H1 (cell line): ENCODE results near the gene ACTC1. TPM values are rescaled to one million over a fixed set of nuclear protein-coding genes. Genes with fewer than 3 reads are reported as not detected.

Experiments
- CTCF ChIA-PET: fragments of 300-600 bp; sonication (Branson Sonifier 250); formaldehyde crosslinking; loops from one replicate; lab custom pipeline; 2021; ENCODE audit not compliant: partially characterized antibody; lab: Charles Lee
- POLR2A ChIA-PET: fragments of 300-600 bp; sonication (Branson Sonifier 250); formaldehyde crosslinking; loops from one replicate; lab custom pipeline; 2021; ENCODE audit warnings: inconsistent platforms; ENCODE audit not compliant: partially characterized antibody; lab: Charles Lee
- DNase-seq, 2 experiments: peaks; one replicate each; pipeline versions ENCODE4 v3.0.0 to v3.0.0-alpha.2; 2010 to 2022; ENCODE audit warnings: low spot score in 2 of 2, low read depth in 1 of 2, mixed read lengths in 1 of 2
- FAIRE-seq: peaks from 2 replicates; lab custom pipeline; 2011; peaks lifted over from hg19 to GRCh38; lab: Jason Lieb, UNC
- H2AFZ ChIP-seq: 2 replicates; pipeline ENCODE4 v1.8.1; 2012; ENCODE audit warnings: low read length, inconsistent platforms
- H2AK5ac ChIP-seq: 2 replicates; pipeline ENCODE4 v1.6.1; 2013; ENCODE audit warnings: low read depth, low read length
- H2BK120ac ChIP-seq: replicated peaks from 2 replicates; pipeline ENCODE3; 2013; ENCODE audit warnings: low read depth, low read length, inconsistent platforms
- H2BK12ac ChIP-seq: 2 replicates; pipeline ENCODE4 v1.6.1; 2013; ENCODE audit warnings: low read depth, low read length
- H2BK15ac ChIP-seq: 2 replicates; pipeline ENCODE4 v1.6.1; 2013; ENCODE audit warnings: low read length
- H2BK20ac ChIP-seq: 2 replicates; pipeline ENCODE4 v1.6.1; 2013; ENCODE audit warnings: low read length
- H2BK5ac ChIP-seq: 2 replicates; pipeline ENCODE4 v1.6.1; 2013; ENCODE audit warnings: low read depth, low read length
- H3K14ac ChIP-seq: 2 replicates; pipeline ENCODE4 v1.6.1; 2013; ENCODE audit warnings: inconsistent platforms; ENCODE audit not compliant: insufficient read length
- H3K18ac ChIP-seq: 2 replicates; pipeline ENCODE4 v1.6.1; 2013; ENCODE audit warnings: low read length; ENCODE audit errors: extremely low read depth
- H3K23ac ChIP-seq: 2 replicates; pipeline ENCODE4 v1.6.1; 2013; ENCODE audit warnings: inconsistent platforms; ENCODE audit not compliant: insufficient read length
- H3K23me2 ChIP-seq: 2 replicates; pipeline ENCODE4 v1.6.1; 2013; ENCODE audit warnings: low read depth, low read length
- H3K27ac ChIP-seq: 2 replicates; pipeline ENCODE4 v1.6.1; 2011; ENCODE audit warnings: low read depth, low read length, inconsistent platforms
- H3K27me3 ChIP-seq, 4 experiments: replicated peaks in 1 of 4; 1 replicate in 1 of 4; 2 replicates in 3 of 4; pipeline versions ENCODE4 v1.6.1 to v1.8.1; 2011 to 2013; ENCODE audit warnings: low read length in 3 of 4, mild to moderate bottlenecking in 3 of 4, inconsistent platforms in 2 of 4, mixed read lengths in 2 of 4, moderate library complexity in 1 of 4; ENCODE audit not compliant: control insufficient read depth in 3 of 4, insufficient read depth in 3 of 4; ENCODE audit errors: extremely low read depth in 1 of 4
- H3K36me3 ChIP-seq, 4 experiments: 2 replicates each; pipeline versions ENCODE4 v1.6.1 to v1.8.1; 2011 to 2013; ENCODE audit warnings: mild to moderate bottlenecking in 4 of 4, low read length in 3 of 4, moderate library complexity in 2 of 4, control low read depth in 1 of 4, inconsistent platforms in 1 of 4; ENCODE audit not compliant: insufficient read depth in 4 of 4, control insufficient read depth in 2 of 4
- H3K4ac ChIP-seq: replicated peaks from 2 replicates; pipeline ENCODE3; 2013; ENCODE audit warnings: low read length, low read depth, mixed read lengths, inconsistent platforms; ENCODE audit not compliant: insufficient read length
- H3K4me1 ChIP-seq, 4 experiments: replicated peaks in 1 of 4; 1 replicate in 1 of 4; 2 replicates in 3 of 4; pipeline versions ENCODE4 v1.6.1 to v1.8.1; 2011 to 2013; ENCODE audit warnings: low read length in 3 of 4, inconsistent platforms in 2 of 4, mixed read lengths in 1 of 4; ENCODE audit not compliant: insufficient read depth in 4 of 4, control insufficient read depth in 3 of 4
- H3K4me2 ChIP-seq, 2 experiments: 2 replicates each; pipeline versions ENCODE4 v1.6.1 to v1.8.1; 2011 to 2013; ENCODE audit warnings: low read depth in 2 of 2, low read length in 2 of 2, control low read depth in 1 of 2, inconsistent platforms in 1 of 2, mild to moderate bottlenecking in 1 of 2; ENCODE audit not compliant: insufficient read depth in 1 of 2
- H3K4me3 ChIP-seq, 4 experiments: fragments of 200-600, 300-600 bp in 1 of 4; sonication (generic), shearing (Covaris generic), sonication (Bioruptor Twin) in 1 of 4; 2 replicates each; pipeline versions ENCODE4 v1.5.1 to v1.8.1; 2011 to 2016; ENCODE audit warnings: low read length in 4 of 4, low read depth in 3 of 4, control low read depth in 2 of 4, inconsistent platforms in 2 of 4, mild to moderate bottlenecking in 2 of 4, mixed read lengths in 1 of 4, moderate library complexity in 1 of 4; ENCODE audit not compliant: insufficient read depth in 2 of 4; ENCODE audit errors: extremely low read depth in 1 of 4
- H3K56ac ChIP-seq: replicated peaks from 2 replicates; pipeline ENCODE3; 2013; ENCODE audit warnings: low read depth, mild to moderate bottlenecking, mixed read lengths, low read length, inconsistent platforms; ENCODE audit not compliant: insufficient read length
- H3K79me1 ChIP-seq: 2 replicates; pipeline ENCODE4 v1.6.1; 2013; ENCODE audit warnings: low read depth, low read length, control low read depth
- H3K79me2 ChIP-seq, 2 experiments: 2 replicates each; pipeline versions ENCODE4 v1.6.1 to v1.8.1; 2012 to 2013; ENCODE audit warnings: low read length in 2 of 2, mild to moderate bottlenecking in 2 of 2, inconsistent platforms in 1 of 2; ENCODE audit not compliant: insufficient read depth in 2 of 2, control insufficient read depth in 1 of 2
- H3K9ac ChIP-seq, 4 experiments: replicated peaks in 1 of 4; 1 replicate in 1 of 4; 2 replicates in 3 of 4; pipeline versions ENCODE4 v1.6.1 to v1.8.1; 2011 to 2013; ENCODE audit warnings: low read depth in 3 of 4, low read length in 3 of 4, control low read depth in 2 of 4, mild to moderate bottlenecking in 2 of 4, moderate library complexity in 2 of 4, inconsistent platforms in 1 of 4; ENCODE audit errors: extremely low read depth in 1 of 4
- H3K9me3 ChIP-seq, 2 experiments: 2 replicates each; pipeline versions ENCODE4 v1.6.1 to v1.8.1; 2012 to 2013; ENCODE audit warnings: mild to moderate bottlenecking in 2 of 2, moderate library complexity in 2 of 2, control low read depth in 1 of 2, inconsistent platforms in 1 of 2, low read depth in 1 of 2, low read length in 1 of 2, mixed read lengths in 1 of 2; ENCODE audit not compliant: insufficient read depth in 2 of 2
- H4K20me1 ChIP-seq, 2 experiments: replicated peaks in 1 of 2; 2 replicates each; pipeline versions ENCODE3 to v1.8.1; 2011 to 2013; ENCODE audit warnings: inconsistent platforms in 2 of 2, low read length in 2 of 2, mild to moderate bottlenecking in 1 of 2; ENCODE audit not compliant: insufficient read depth in 2 of 2, control insufficient read depth in 1 of 2
- H4K5ac ChIP-seq: 2 replicates; pipeline ENCODE4 v1.6.1; 2013; ENCODE audit warnings: low read length, low read depth, mixed read lengths, inconsistent platforms; ENCODE audit not compliant: insufficient read length
- H4K8ac ChIP-seq: 2 replicates; pipeline ENCODE4 v1.8.0; 2013; ENCODE audit warnings: mild to moderate bottlenecking, moderate library complexity, low read length, inconsistent platforms; ENCODE audit not compliant: insufficient read depth; ENCODE audit errors: extremely low read depth
- H4K91ac ChIP-seq: replicated peaks from 2 replicates; pipeline ENCODE3; 2013; ENCODE audit warnings: low read length, mixed read lengths, inconsistent platforms; ENCODE audit not compliant: insufficient read length
- ATF2 ChIP-seq: IDR thresholded peaks from 2 replicates; pipeline ENCODE4 v1.6.1; 2012; ENCODE audit warnings: low read length, inconsistent platforms
- CHD2 ChIP-seq: IDR thresholded peaks from 2 replicates; pipeline ENCODE4 v1.6.1; 2012; ENCODE audit warnings: low read length, improper control_type of control experiment
- CTBP2 ChIP-seq: IDR thresholded peaks from 2 replicates; pipeline ENCODE4 v1.7.0; 2011; ENCODE audit warnings: borderline replicate concordance, mild to moderate bottlenecking, moderate library complexity, mixed read lengths, low read length; ENCODE audit not compliant: insufficient read depth, insufficient read length
- E2F6 ChIP-seq: IDR thresholded peaks from 2 replicates; pipeline ENCODE4 v1.6.1; 2012; ENCODE audit warnings: inconsistent platforms
- TEAD4 ChIP-seq: IDR thresholded peaks from 2 replicates; pipeline ENCODE4 v1.6.1; 2012; ENCODE audit warnings: low read depth, low read length, inconsistent platforms, mixed read lengths
- WGBS, 2 experiments: shearing (Covaris generic) in 1 of 2; methylation state at CpG; one replicate each; pipeline versions ENCODE4 v1.1.6 to v1.1.7; 2013 to 2015; ENCODE audit warnings: low lambda C conversion rate in 2 of 2, mixed read lengths in 2 of 2, inconsistent platforms in 1 of 2, low coverage in 1 of 2, missing lambda C conversion rate in 1 of 2; ENCODE audit not compliant: insufficient replicate concordance in 2 of 2, insufficient coverage in 1 of 2, insufficient read length in 1 of 2; ENCODE audit errors: extremely low coverage in 1 of 2, missing lambda C conversion rate in 1 of 2; 5-methylcytosine and 5-hydroxymethylcytosine counted together
- polyA plus RNA-seq, 7 experiments: library from polyadenylated mRNA; depleted of rRNA in 3 of 7; stranded (reverse) in 5 of 7; unstranded in 2 of 7; fragments of >200 nt in 5 of 7; fragments of 200-250 nt in 2 of 7; gene quantifications; 1 replicate in 5 of 7; 2 replicates in 1 of 7; 4 replicates in 1 of 7; pipeline versions ENCODE4 v1.2.1 to v1.2.3, GENCODE V29; 2011 to 2013; ENCODE audit warnings: missing spikeins in 2 of 7, mixed read lengths in 2 of 7
- total RNA-seq: library from RNA; stranded (reverse); fragmentation: NEBNext Ultra II Directional; extraction: Animal tissue kit (Norgen Biotek cat#: 25700); gene quantifications from 2 replicates; pipeline ENCODE4 v1.2.1, GENCODE V29; 2021

ACTC1 gene
- total and polyA plus RNA-seq, 2 of the 8 experiments (the other 6 are each of a cell fraction or from before 2014, with no cell fraction given), result 37.6 to 90.0 TPM

- Histone ChIP-seq H4K91ac (no peak overlapping the region), H4K20me1 (no peaks in the 10 kb centered on the region)
Observed at GRCh38 chr15:34808016-34808415, 12.7 kb upstream of the ACTC1 start.

More at GRCh38 chr15:34808016-34808415, 12.7 kb upstream of the ACTC1 start:
- no peaks in the 10 kb centered on the region for H3K27me3 ChIP-seq
- H2BK15ac ChIP-seq, result no peak overlapping the region
- no peak overlapping the region for H4K5ac ChIP-seq
- no peak overlapping the region for H3K4ac ChIP-seq
- no peak overlapping the region for H3K4me2 ChIP-seq
- no peak overlapping the region for H2BK5ac ChIP-seq
- no peaks in the 10 kb centered on the region for H3K36me3 ChIP-seq
- no peak overlapping the region for H3K14ac ChIP-seq
- POLR2A ChIA-PET, result interaction anchor here (1.1 kb wide), 1 partner anchor 102 kb away, joined by 3 read pairs; no protein-coding TSS in a partner anchor
- H3K9me3 ChIP-seq, result no peaks in the 10 kb centered on the region
- CTCF ChIA-PET, result interaction anchor here (0.7 kb wide), 1 partner anchor 62 kb away, joined by 3 read pairs; no protein-coding TSS in a partner anchor
- no peaks in the 10 kb centered on the region for H3K79me1 ChIP-seq
- H2AK5ac ChIP-seq, result no peak overlapping the region
- H3K27ac ChIP-seq, result no peak overlapping the region
- no peak overlapping the region for H3K56ac ChIP-seq
- H2BK20ac ChIP-seq, result no peak overlapping the region
- H3K4me1 ChIP-seq, result no peaks in the 10 kb centered on the region; a peak in 1 of 7 replicates
- no peak for TF ChIP-seq E2F6
- no peak for TF ChIP-seq ATF2
- no peak for TF ChIP-seq TEAD4
- TF ChIP-seq CTBP2, result no peak
- TF ChIP-seq CHD2, result no peak
- no peak overlapping the region for H2BK12ac ChIP-seq
- no peak overlapping the region for H3K23ac ChIP-seq
- no peak overlapping the region for H4K8ac ChIP-seq
- H3K79me2 ChIP-seq, result no peaks in the 10 kb centered on the region
- DNase-seq (no peak), FAIRE-seq (no peak)
- H2BK120ac ChIP-seq, result no peak overlapping the region
- WGBS, 2 experiments, result 88% methylated on average over 3 of the region's 3 CpGs; no CpG with 5 or more reads in 1 of the 2 experiments
- H3K4me3 ChIP-seq, result no peak overlapping the region
- H2AFZ ChIP-seq, result no peak overlapping the region
- no peak overlapping the region for H3K9ac ChIP-seq
- no peaks in the 10 kb centered on the region for H3K23me2 ChIP-seq
- no peak overlapping the region for H3K18ac ChIP-seq
